GM12878 (cell line): Measurements from ENCODE around the gene LSM2. TPM values are rescaled to one million over a fixed set of nuclear protein-coding genes. Genes with fewer than 3 reads are reported as not detected.

ENCODE experiments used
- ATF3 ChIP-seq: IDR thresholded peaks from 2 replicates; pipeline ENCODE4 v1.6.1; 2011; ENCODE audit warnings: low read depth, mild to moderate bottlenecking, low read length, moderate library complexity, borderline replicate concordance; ENCODE audit errors: extremely low read depth
- BACH1 ChIP-seq: fragments of 450-650 bp; IDR thresholded peaks from 2 replicates; pipeline ENCODE4 v1.6.1; 2017; ENCODE audit warnings: mild to moderate bottlenecking, borderline replicate concordance
- BHLHE40 ChIP-seq, 2 experiments: fragments of 450-650 bp in 1 of 2; IDR thresholded peaks; 2 replicates each; pipeline ENCODE4 v1.6.1; 2011 to 2017; ENCODE audit warnings: low read depth in 2 of 2, borderline replicate concordance in 1 of 2, improper control_type of control experiment in 1 of 2, low read length in 1 of 2, mild to moderate bottlenecking in 1 of 2
- CHD2 ChIP-seq: IDR thresholded peaks from 2 replicates; pipeline ENCODE4 v1.6.1; 2011; ENCODE audit warnings: low read depth, low read length, improper control_type of control experiment, borderline replicate concordance
- E2F4 ChIP-seq: IDR thresholded peaks from 2 replicates; pipeline ENCODE4 v1.6.1; 2012; ENCODE audit warnings: low read depth, low read length, improper control_type of control experiment
- EZH2 ChIP-seq: IDR thresholded peaks from 2 replicates; pipeline ENCODE4 v1.6.1; 2012; ENCODE audit warnings: low read depth, mild to moderate bottlenecking, control low read depth, inconsistent platforms, low read length, borderline replicate concordance; ENCODE audit not compliant: control insufficient read depth
- KDM1A ChIP-seq: fragments of 200-600 bp; sonication (generic); IDR thresholded peaks from 2 replicates; pipeline ENCODE4 v1.6.1; 2016; ENCODE audit warnings: borderline replicate concordance
- MEF2A ChIP-seq: IDR thresholded peaks from 2 replicates; pipeline ENCODE4 v1.6.1; 2011; ENCODE audit warnings: low read depth, mild to moderate bottlenecking, low read length, moderate library complexity; ENCODE audit not compliant: insufficient read depth
- PBX3 ChIP-seq: IDR thresholded peaks from 2 replicates; pipeline ENCODE4 v1.6.1; 2011; ENCODE audit warnings: mild to moderate bottlenecking, low read depth, low read length, moderate library complexity; ENCODE audit not compliant: insufficient replicate concordance
- RELA ChIP-seq: fragments of 450-650 bp; IDR thresholded peaks from 2 replicates; pipeline ENCODE4 v1.8.0; 2014; ENCODE audit warnings: borderline replicate concordance; ENCODE audit not compliant: partially characterized antibody
- RELB ChIP-seq: fragments of 450-650 bp; IDR thresholded peaks from 2 replicates; pipeline ENCODE4 v1.6.1; 2017; ENCODE audit warnings: low read depth, mild to moderate bottlenecking, moderate library complexity
- SIN3A ChIP-seq: IDR thresholded peaks from 2 replicates; pipeline ENCODE4 v1.6.1; 2012; ENCODE audit warnings: low read depth, low read length, improper control_type of control experiment
- SMAD1 ChIP-seq: fragments of 450-650 bp; IDR thresholded peaks from 2 replicates; pipeline ENCODE4 v1.6.1; 2018; ENCODE audit warnings: mild to moderate bottlenecking, low read depth; ENCODE audit not compliant: partially characterized antibody
- SPI1 ChIP-seq: IDR thresholded peaks from 2 replicates; pipeline ENCODE4 v1.6.1; 2011; ENCODE audit warnings: low read depth, mild to moderate bottlenecking, low read length, moderate library complexity, borderline replicate concordance; ENCODE audit not compliant: insufficient read depth
- TCF12 ChIP-seq: IDR thresholded peaks from 2 replicates; pipeline ENCODE4 v1.6.1; 2011; ENCODE audit warnings: low read depth, mild to moderate bottlenecking, low read length
- ZNF274 ChIP-seq: IDR thresholded peaks from one replicate; pipeline ENCODE4 v1.8.0; 2011; ENCODE audit not compliant: insufficient read length, insufficient read depth
- polyA plus RNA-seq, 11 experiments: library from polyadenylated mRNA; depleted of rRNA in 4 of 11; unstranded in 6 of 11; stranded (reverse) in 5 of 11; fragments of >200 nt; fragmentation: Nextera tagmentation in 4 of 11; fragmentation: Illumina TruSeq in 1 of 11; extraction: Ambion mirVana in 4 of 11; extraction: Trizol in 1 of 11; gene quantifications; 1 replicate in 1 of 11; 2 replicates in 10 of 11; pipeline versions ENCODE4 v1.2.1 to v1.2.3, GENCODE V29; 2011 to 2016; ENCODE audit warnings: inconsistent platforms in 2 of 11, missing spikeins in 2 of 11, low read depth in 1 of 11
- total RNA-seq, 4 experiments: library from RNA; depleted of rRNA in 3 of 4; stranded (reverse); fragments of >200 nt in 3 of 4; fragmentation: Illumina TruSeq in 1 of 4; extraction: Trizol in 1 of 4; gene quantifications; 2 replicates each; pipeline versions ENCODE4 v1.2.1 to v1.2.3, GENCODE V29; 2013 to 2021

The LSM2 gene
- total and polyA plus RNA-seq, 10 of the 15 experiments (the other 5 are each of a cell fraction or from before 2014, with no cell fraction given), result 99.1 to 276 (median 153) TPM

GRCh38 chr6:31776989-31777666, 29.6 kb downstream of the LSM2 start, which contains the start of gene VWA7 (continued):
- no peak for TF ChIP-seq KDM1A
- TF ChIP-seq TCF12, result peak; percentile 61; the same call in 1 of the 2 replicates
- TF ChIP-seq PBX3, result peak; percentile 23
- no peak for TF ChIP-seq E2F4
- TF ChIP-seq SPI1, result no peak
- no peak for TF ChIP-seq ZNF274
- TF ChIP-seq RELB, result peak; percentile 72; the same call in 1 of the 2 replicates
- no peak for TF ChIP-seq SIN3A
- peak; percentile 69; the same call in 1 of the 2 replicates for TF ChIP-seq BACH1
- TF ChIP-seq MEF2A, result peak; percentile 97
- TF ChIP-seq RELA, result no peak
- TF ChIP-seq BHLHE40 (IDR thresholded peaks at IDR 0.05; ENCODE audit: borderline replicate concordance in 1 of 2, low read depth in 2 of 2, low read length in 1 of 2), result peak; percentile 70 to 90; a peak in 3 of 4 replicates
- no peak for TF ChIP-seq ATF3
- TF ChIP-seq SMAD1, result peak; percentile 99
- TF ChIP-seq CHD2, result peak; percentile 84
- TF ChIP-seq EZH2, result no peak
